ENCODE data around the gene NCMAP.
A peak's percentile ranks its signal among the peaks of the same experiment; 100 is the strongest.

DNA sequence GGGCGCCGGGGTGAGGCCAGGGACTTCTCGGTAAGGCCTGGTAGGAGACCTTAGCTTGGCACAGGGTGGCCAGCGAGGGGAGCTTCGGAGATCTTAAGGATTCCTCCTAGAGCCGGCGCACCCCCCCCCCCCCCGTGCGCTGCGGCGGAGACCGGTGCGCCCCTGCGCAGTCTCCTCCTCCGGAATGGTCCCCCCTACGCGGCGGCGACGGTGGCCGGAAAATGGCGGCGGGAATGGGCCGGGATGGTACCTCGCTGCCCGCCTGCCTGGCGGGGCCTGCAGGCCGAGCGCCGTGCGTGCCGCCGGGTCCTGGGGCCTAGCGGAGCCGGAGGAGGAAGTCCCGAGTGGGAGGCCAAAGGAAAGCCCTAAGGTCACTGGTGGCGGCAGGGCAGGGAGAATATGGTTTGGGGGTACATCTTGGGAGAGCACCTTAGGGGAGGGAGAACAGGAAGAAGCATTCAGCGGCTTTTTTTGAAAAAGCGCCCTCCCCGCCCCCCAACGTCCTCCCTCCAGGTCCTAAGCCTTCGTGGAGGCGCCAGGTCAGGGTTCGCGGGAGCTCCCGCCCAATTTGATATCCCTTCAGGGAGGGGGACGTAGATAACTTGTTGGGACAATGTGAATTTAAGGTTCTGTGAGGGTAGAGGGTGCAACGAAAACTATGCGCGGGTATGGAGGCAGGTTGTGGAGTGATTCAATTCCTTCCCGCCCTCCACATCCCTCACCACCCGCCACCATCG, 87.6 kb downstream of the NCMAP start:
- TF ChIP-seq, protein P1, sequence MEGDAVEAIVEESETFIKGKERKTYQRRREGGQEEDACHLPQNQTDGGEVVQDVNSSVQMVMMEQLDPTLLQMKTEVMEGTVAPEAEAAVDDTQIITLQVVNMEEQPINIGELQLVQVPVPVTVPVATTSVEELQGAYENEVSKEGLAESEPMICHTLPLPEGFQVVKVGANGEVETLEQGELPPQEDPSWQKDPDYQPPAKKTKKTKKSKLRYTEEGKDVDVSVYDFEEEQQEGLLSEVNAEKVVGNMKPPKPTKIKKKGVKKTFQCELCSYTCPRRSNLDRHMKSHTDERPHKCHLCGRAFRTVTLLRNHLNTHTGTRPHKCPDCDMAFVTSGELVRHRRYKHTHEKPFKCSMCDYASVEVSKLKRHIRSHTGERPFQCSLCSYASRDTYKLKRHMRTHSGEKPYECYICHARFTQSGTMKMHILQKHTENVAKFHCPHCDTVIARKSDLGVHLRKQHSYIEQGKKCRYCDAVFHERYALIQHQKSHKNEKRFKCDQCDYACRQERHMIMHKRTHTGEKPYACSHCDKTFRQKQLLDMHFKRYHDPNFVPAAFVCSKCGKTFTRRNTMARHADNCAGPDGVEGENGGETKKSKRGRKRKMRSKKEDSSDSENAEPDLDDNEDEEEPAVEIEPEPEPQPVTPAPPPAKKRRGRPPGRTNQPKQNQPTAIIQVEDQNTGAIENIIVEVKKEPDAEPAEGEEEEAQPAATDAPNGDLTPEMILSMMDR (conservative IDR thresholded peaks at IDR 0.05; ENCODE audit: low read depth in 2 of 2), result no peak
- TF ChIP-seq STAT1 (IDR thresholded peaks at IDR 0.05; ENCODE audit: unreplicated experiment) (no peak), POLR2AphosphoS5 (IDR thresholded peaks at IDR 0.05; ENCODE audit: low read depth) (no peak), EZH2phosphoT487 (IDR thresholded peaks at IDR 0.05; ENCODE audit: unreplicated experiment) (no peak), EZH2 (IDR thresholded peaks at IDR 0.05; ENCODE audit: low read depth, unreplicated experiment) (no peak), NANOG (IDR thresholded peaks at IDR 0.05; ENCODE audit: borderline replicate concordance) (no peak)
- TF ChIP-seq, protein P2, sequence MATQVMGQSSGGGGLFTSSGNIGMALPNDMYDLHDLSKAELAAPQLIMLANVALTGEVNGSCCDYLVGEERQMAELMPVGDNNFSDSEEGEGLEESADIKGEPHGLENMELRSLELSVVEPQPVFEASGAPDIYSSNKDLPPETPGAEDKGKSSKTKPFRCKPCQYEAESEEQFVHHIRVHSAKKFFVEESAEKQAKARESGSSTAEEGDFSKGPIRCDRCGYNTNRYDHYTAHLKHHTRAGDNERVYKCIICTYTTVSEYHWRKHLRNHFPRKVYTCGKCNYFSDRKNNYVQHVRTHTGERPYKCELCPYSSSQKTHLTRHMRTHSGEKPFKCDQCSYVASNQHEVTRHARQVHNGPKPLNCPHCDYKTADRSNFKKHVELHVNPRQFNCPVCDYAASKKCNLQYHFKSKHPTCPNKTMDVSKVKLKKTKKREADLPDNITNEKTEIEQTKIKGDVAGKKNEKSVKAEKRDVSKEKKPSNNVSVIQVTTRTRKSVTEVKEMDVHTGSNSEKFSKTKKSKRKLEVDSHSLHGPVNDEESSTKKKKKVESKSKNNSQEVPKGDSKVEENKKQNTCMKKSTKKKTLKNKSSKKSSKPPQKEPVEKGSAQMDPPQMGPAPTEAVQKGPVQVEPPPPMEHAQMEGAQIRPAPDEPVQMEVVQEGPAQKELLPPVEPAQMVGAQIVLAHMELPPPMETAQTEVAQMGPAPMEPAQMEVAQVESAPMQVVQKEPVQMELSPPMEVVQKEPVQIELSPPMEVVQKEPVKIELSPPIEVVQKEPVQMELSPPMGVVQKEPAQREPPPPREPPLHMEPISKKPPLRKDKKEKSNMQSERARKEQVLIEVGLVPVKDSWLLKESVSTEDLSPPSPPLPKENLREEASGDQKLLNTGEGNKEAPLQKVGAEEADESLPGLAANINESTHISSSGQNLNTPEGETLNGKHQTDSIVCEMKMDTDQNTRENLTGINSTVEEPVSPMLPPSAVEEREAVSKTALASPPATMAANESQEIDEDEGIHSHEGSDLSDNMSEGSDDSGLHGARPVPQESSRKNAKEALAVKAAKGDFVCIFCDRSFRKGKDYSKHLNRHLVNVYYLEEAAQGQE (IDR thresholded peaks at IDR 0.05; ENCODE audit: unreplicated experiment), result no peak
- TF ChIP-seq, protein P3, sequence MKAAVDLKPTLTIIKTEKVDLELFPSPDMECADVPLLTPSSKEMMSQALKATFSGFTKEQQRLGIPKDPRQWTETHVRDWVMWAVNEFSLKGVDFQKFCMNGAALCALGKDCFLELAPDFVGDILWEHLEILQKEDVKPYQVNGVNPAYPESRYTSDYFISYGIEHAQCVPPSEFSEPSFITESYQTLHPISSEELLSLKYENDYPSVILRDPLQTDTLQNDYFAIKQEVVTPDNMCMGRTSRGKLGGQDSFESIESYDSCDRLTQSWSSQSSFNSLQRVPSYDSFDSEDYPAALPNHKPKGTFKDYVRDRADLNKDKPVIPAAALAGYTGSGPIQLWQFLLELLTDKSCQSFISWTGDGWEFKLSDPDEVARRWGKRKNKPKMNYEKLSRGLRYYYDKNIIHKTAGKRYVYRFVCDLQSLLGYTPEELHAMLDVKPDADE (IDR thresholded peaks at IDR 0.05), result 0 out of 2 replicates have a peak, but pooled peaks have one; percentile 18

Data from GM23338 (cell line).